PFSK-1 (cell line): ENCODE measurements around the gene TMEM80.

Experiments
- POLR2AphosphoS5 ChIP-seq: IDR thresholded peaks from 2 replicates; pipeline ENCODE4 v1.6.1; 2012; ENCODE audit warnings: low read depth, mild to moderate bottlenecking, control low read depth, low read length, moderate library complexity
- REST ChIP-seq, 2 experiments: IDR thresholded peaks; 2 replicates each; pipeline versions ENCODE4 v1.6.1 to v1.8.0; 2011 to 2012; ENCODE audit warnings: low read depth in 2 of 2, low read length in 2 of 2, control low read depth in 1 of 2, inconsistent platforms in 1 of 2, mild to moderate bottlenecking in 1 of 2, moderate library complexity in 1 of 2; ENCODE audit not compliant: insufficient read depth in 1 of 2
- SIN3A ChIP-seq: IDR thresholded peaks from 2 replicates; pipeline ENCODE4 v1.6.1; 2012; ENCODE audit warnings: mild to moderate bottlenecking, low read length, moderate library complexity, borderline replicate concordance; ENCODE audit not compliant: insufficient read depth
- TAF1 ChIP-seq: IDR thresholded peaks from 2 replicates; pipeline ENCODE4 v1.6.1; 2012; ENCODE audit warnings: low read length, control low read depth, borderline replicate concordance; ENCODE audit not compliant: insufficient read depth

- no peak for TF ChIP-seq REST (IDR thresholded peaks at IDR 0.05; ENCODE audit: insufficient read depth in 1 of 2, low read depth in 2 of 2, low read length in 2 of 2)
- TF ChIP-seq POLR2AphosphoS5: no peak
- TF ChIP-seq TAF1: no peak
- no peak for TF ChIP-seq SIN3A
These were observed 8.6 kb downstream of the TMEM80 start for GRCh38 chr11:704228-704674.
